H9 (cell line): ENCODE data around the gene SPATA6. TPM values are rescaled to one million over a fixed set of nuclear protein-coding genes. Genes with fewer than 3 reads are reported as not detected.

ENCODE experiments used
- DNase-seq: peaks from one replicate; pipeline ENCODE4 v3.0.0-alpha.2; 2017
- H2AFZ ChIP-seq: one replicate; pipeline ENCODE4 v1.6.1; 2013; ENCODE audit warnings: mild to moderate bottlenecking, low read length, control low read depth, moderate library complexity
- H2AK5ac ChIP-seq: 2 replicates; pipeline ENCODE4 v1.6.1; 2013; ENCODE audit warnings: low read length, control low read depth, mixed read lengths; ENCODE audit not compliant: insufficient read length
- H2BK120ac ChIP-seq: one replicate; pipeline ENCODE4 v1.6.1; 2013; ENCODE audit warnings: low read depth, mild to moderate bottlenecking, low read length, control low read depth, inconsistent platforms; ENCODE audit not compliant: poor library complexity, severe bottlenecking
- H2BK12ac ChIP-seq: 2 replicates; pipeline ENCODE4 v1.6.1; 2013; ENCODE audit warnings: low read length, control low read depth, mixed read lengths, low read depth; ENCODE audit not compliant: insufficient read length
- H2BK15ac ChIP-seq: 2 replicates; pipeline ENCODE4 v1.6.1; 2013; ENCODE audit warnings: low read depth, low read length, control low read depth
- H2BK20ac ChIP-seq: one replicate; pipeline ENCODE4 v1.6.1; 2013; ENCODE audit warnings: low read depth, mild to moderate bottlenecking, low read length, control low read depth, inconsistent platforms; ENCODE audit not compliant: poor library complexity, severe bottlenecking
- H2BK5ac ChIP-seq: 2 replicates; pipeline ENCODE4 v1.6.1; 2013; ENCODE audit warnings: low read length, control low read depth, mixed read lengths; ENCODE audit not compliant: insufficient read length
- H3K14ac ChIP-seq: 2 replicates; pipeline ENCODE4 v1.6.1; 2013; ENCODE audit warnings: low read length, control low read depth; ENCODE audit not compliant: insufficient read depth
- H3K18ac ChIP-seq: 2 replicates; pipeline ENCODE4 v1.6.1; 2013; ENCODE audit warnings: low read depth, mild to moderate bottlenecking, mixed read lengths, low read length, control low read depth; ENCODE audit not compliant: insufficient read length
- H3K23ac ChIP-seq: 2 replicates; pipeline ENCODE4 v1.6.1; 2013; ENCODE audit warnings: low read length, control low read depth, mixed read lengths, low read depth; ENCODE audit not compliant: insufficient read length
- H3K23me2 ChIP-seq: 2 replicates; pipeline ENCODE4 v1.6.1; 2013; ENCODE audit warnings: low read depth, mild to moderate bottlenecking, mixed read lengths, low read length, control low read depth; ENCODE audit not compliant: insufficient read length, poor library complexity, severe bottlenecking
- H3K27ac ChIP-seq: 2 replicates; pipeline ENCODE4 v1.5.1; 2013; ENCODE audit warnings: low read length, control low read depth, mixed read lengths, low read depth; ENCODE audit not compliant: insufficient read length
- H3K27me3 ChIP-seq: 2 replicates; pipeline ENCODE4 v1.6.1; 2013; ENCODE audit warnings: low read length, control low read depth, inconsistent platforms; ENCODE audit not compliant: insufficient read depth
- H3K4ac ChIP-seq: 2 replicates; pipeline ENCODE4 v1.6.1; 2013; ENCODE audit warnings: low read depth, mild to moderate bottlenecking, control low read depth, inconsistent platforms, low read length, moderate library complexity
- H3K4me1 ChIP-seq: 2 replicates; pipeline ENCODE4 v1.6.1; 2013; ENCODE audit warnings: low read length, control low read depth, inconsistent platforms; ENCODE audit not compliant: insufficient read depth
- H3K4me2 ChIP-seq: 2 replicates; pipeline ENCODE4 v1.6.1; 2013; ENCODE audit warnings: low read length, control low read depth, mixed read lengths; ENCODE audit not compliant: insufficient read length, insufficient read depth
- H3K56ac ChIP-seq: 2 replicates; pipeline ENCODE4 v1.6.1; 2013; ENCODE audit warnings: low read depth, mild to moderate bottlenecking, mixed read lengths, low read length, control low read depth; ENCODE audit not compliant: insufficient read length
- H3K79me1 ChIP-seq: 2 replicates; pipeline ENCODE4 v1.6.1; 2013; ENCODE audit warnings: low read depth, mild to moderate bottlenecking, moderate library complexity, low read length, control low read depth, inconsistent platforms; ENCODE audit not compliant: insufficient read depth, poor library complexity, severe bottlenecking
- H3K79me2 ChIP-seq: 2 replicates; pipeline ENCODE4 v1.6.1; 2013; ENCODE audit warnings: low read length, control low read depth, inconsistent platforms; ENCODE audit not compliant: insufficient read depth
- H3K9ac ChIP-seq: 2 replicates; pipeline ENCODE4 v1.6.1; 2013; ENCODE audit warnings: low read length, control low read depth, mixed read lengths; ENCODE audit not compliant: insufficient read length; ENCODE audit errors: extremely low read depth
- H3K9me3 ChIP-seq: one replicate; pipeline ENCODE4 v1.6.1; 2013; ENCODE audit warnings: low read depth, low read length, inconsistent platforms; ENCODE audit not compliant: control insufficient read depth
- H3T11ph ChIP-seq: one replicate; pipeline ENCODE4 v1.6.1; 2013; ENCODE audit warnings: mild to moderate bottlenecking, low read length, control low read depth, inconsistent platforms
- H4K20me1 ChIP-seq: one replicate; pipeline ENCODE4 v1.6.1; 2013; ENCODE audit not compliant: control insufficient read depth, insufficient read length, insufficient read depth
- H4K5ac ChIP-seq: 2 replicates; pipeline ENCODE4 v1.6.1; 2013; ENCODE audit warnings: low read depth, mild to moderate bottlenecking, mixed read lengths, low read length, control low read depth; ENCODE audit not compliant: insufficient read length
- H4K8ac ChIP-seq: replicated peaks from 2 replicates; pipeline ENCODE4 v1.6.1; 2013; ENCODE audit warnings: low read length, control low read depth, mixed read lengths, low read depth; ENCODE audit not compliant: insufficient read length
- H4K91ac ChIP-seq: 2 replicates; pipeline ENCODE4 v1.6.1; 2013; ENCODE audit warnings: low read depth, mild to moderate bottlenecking, moderate library complexity, mixed read lengths, low read length, control low read depth; ENCODE audit not compliant: insufficient read length
- H3K27ac Mint-ChIP-seq, 3 experiments: 2 replicates in 2 of 3; 3 replicates in 1 of 3; pipeline ENCODE4 v1.8.0; 2020 to 2021; ENCODE audit warnings: mixed read lengths in 3 of 3, mild to moderate bottlenecking in 1 of 3, moderate library complexity in 1 of 3
- H3K27me3 Mint-ChIP-seq: 2 replicates; pipeline ENCODE4 v1.8.0; 2021; ENCODE audit warnings: low read depth, mild to moderate bottlenecking, moderate library complexity, mixed read lengths
- H3K36me3 Mint-ChIP-seq, 3 experiments: 2 replicates in 2 of 3; 3 replicates in 1 of 3; pipeline ENCODE4 v1.8.0; 2020 to 2021; ENCODE audit warnings: low read depth in 3 of 3, mixed read lengths in 3 of 3; ENCODE audit not compliant: insufficient read depth in 1 of 3
- H3K4me1 Mint-ChIP-seq, 2 experiments: 2 replicates each; pipeline ENCODE4 v1.8.0; 2020; ENCODE audit warnings: mixed read lengths in 2 of 2
- H3K4me3 Mint-ChIP-seq, 2 experiments: 2 replicates in 1 of 2; 3 replicates in 1 of 2; pipeline ENCODE4 v1.8.0; 2020 to 2021; ENCODE audit warnings: mild to moderate bottlenecking in 2 of 2, mixed read lengths in 2 of 2, moderate library complexity in 1 of 2
- H3K9me3 Mint-ChIP-seq, 2 experiments: 2 replicates in 1 of 2; 3 replicates in 1 of 2; pipeline ENCODE4 v1.8.0; 2020; ENCODE audit warnings: mild to moderate bottlenecking in 2 of 2, mixed read lengths in 2 of 2, moderate library complexity in 1 of 2
- total RNA-seq: library from RNA; stranded (reverse); gene quantifications from 2 replicates; pipeline ENCODE4 v1.2.1, GENCODE V29; 2021
- TF ChIP-seq, protein P1 (sequence below): fragments of 200-600 bp; sonication (generic); conservative IDR thresholded peaks from 3 replicates; pipeline ENCODE4 v1.8.0; 2021; ENCODE audit warnings: antibody characterized with exemption, mild to moderate bottlenecking

Gene SPATA6
- total RNA-seq, 1 experiment from 2014 or later: 8.0 TPM

DNA sequence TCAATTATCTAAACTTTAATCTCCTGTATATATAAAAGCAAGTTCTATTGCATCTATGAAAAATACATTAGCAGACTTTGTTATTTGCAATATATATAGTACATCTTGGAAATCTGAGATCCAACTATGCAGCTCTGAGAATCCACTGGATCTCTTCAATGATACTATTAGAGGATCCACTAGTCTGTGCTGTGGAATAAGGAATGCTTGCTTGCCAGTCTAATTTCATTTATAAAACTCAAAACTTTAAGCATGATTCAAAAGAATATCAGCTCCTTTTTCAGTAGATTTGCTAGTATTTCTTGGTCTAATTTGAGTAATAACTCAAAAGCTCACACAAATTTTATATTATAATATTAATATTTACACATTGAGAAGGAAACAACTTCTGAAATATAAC lies 115.1 kb downstream of the SPATA6 start:
- Histone ChIP-seq H3K18ac (no peak overlapping the region), H3K56ac (no peak overlapping the region), H4K5ac (no peak overlapping the region), H3K4me1 (no peaks in the 10 kb centered on the region), H3K9me3 (no peaks in the 10 kb centered on the region), H2AK5ac (no peak overlapping the region), H3K27me3 (no peaks in the 10 kb centered on the region), H3K4me2 (no peak overlapping the region), H2BK12ac (no peak overlapping the region), H4K20me1 (no peaks in the 10 kb centered on the region), H2BK120ac (no peak overlapping the region), H3K4ac (no peak overlapping the region), H4K91ac (no peak overlapping the region), H2AFZ (no peak overlapping the region), H3K9ac (no peak overlapping the region), H3K23ac (no peak overlapping the region), H2BK15ac (no peak overlapping the region), H3K27ac (no peak overlapping the region), H2BK5ac (no peak overlapping the region), H3T11ph (no peak overlapping the region), H3K23me2 (no peaks in the 10 kb centered on the region), H3K14ac (no peak overlapping the region), H4K8ac (no peak overlapping the region), H3K79me2 (no peaks in the 10 kb centered on the region), H3K79me1 (no peaks in the 10 kb centered on the region), H2BK20ac (no peak overlapping the region)
- Mint-ChIP-seq H3K4me1 (no peaks in the 10 kb centered on the region), H3K4me3 (no peak overlapping the region), H3K27ac (no peak overlapping the region), H3K36me3 (no peaks in the 10 kb centered on the region; a peak in 2 of 7 replicates), H3K27me3 (no peaks in the 10 kb centered on the region), H3K9me3 (peaks cover 0 to 1% of the 10 kb centered on the region in 2 experiments; a peak in 1 of 5 replicates)
- TF ChIP-seq, protein P1, sequence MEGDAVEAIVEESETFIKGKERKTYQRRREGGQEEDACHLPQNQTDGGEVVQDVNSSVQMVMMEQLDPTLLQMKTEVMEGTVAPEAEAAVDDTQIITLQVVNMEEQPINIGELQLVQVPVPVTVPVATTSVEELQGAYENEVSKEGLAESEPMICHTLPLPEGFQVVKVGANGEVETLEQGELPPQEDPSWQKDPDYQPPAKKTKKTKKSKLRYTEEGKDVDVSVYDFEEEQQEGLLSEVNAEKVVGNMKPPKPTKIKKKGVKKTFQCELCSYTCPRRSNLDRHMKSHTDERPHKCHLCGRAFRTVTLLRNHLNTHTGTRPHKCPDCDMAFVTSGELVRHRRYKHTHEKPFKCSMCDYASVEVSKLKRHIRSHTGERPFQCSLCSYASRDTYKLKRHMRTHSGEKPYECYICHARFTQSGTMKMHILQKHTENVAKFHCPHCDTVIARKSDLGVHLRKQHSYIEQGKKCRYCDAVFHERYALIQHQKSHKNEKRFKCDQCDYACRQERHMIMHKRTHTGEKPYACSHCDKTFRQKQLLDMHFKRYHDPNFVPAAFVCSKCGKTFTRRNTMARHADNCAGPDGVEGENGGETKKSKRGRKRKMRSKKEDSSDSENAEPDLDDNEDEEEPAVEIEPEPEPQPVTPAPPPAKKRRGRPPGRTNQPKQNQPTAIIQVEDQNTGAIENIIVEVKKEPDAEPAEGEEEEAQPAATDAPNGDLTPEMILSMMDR: no peak
- no peak for DNase-seq
